Coronary artery (tissue), 2 donors: ENCODE measurements around the gene IPO5.
"Not testable (repeated sequence)": the region's sequence is repeated elsewhere in the genome, so short reads cannot be mapped to it uniquely, and the experiment has no call there.

Source experiments
- DNase-seq: peaks from one replicate; pipeline ENCODE4 v3.0.0-alpha.2; 2017; ENCODE audit warnings: low spot score
- H3K27ac ChIP-seq, 2 donors: fragments of 200-600 bp; sonication (generic); one replicate each; pipeline ENCODE4 v1.5.1; 2016 to 2019
- H3K4me3 ChIP-seq: fragments of 200-600 bp; sonication (generic); 2 replicates; pipeline ENCODE4 v1.5.1; 2016; ENCODE audit warnings: mild to moderate bottlenecking, moderate library complexity
- TF ChIP-seq, protein P1 (sequence below): fragments of 200-600 bp; sonication (generic); IDR thresholded peaks from one replicate; pipeline ENCODE4 v1.5.1; 2019; ENCODE audit warnings: antibody characterized with exemption

IPO5 gene

DNA sequence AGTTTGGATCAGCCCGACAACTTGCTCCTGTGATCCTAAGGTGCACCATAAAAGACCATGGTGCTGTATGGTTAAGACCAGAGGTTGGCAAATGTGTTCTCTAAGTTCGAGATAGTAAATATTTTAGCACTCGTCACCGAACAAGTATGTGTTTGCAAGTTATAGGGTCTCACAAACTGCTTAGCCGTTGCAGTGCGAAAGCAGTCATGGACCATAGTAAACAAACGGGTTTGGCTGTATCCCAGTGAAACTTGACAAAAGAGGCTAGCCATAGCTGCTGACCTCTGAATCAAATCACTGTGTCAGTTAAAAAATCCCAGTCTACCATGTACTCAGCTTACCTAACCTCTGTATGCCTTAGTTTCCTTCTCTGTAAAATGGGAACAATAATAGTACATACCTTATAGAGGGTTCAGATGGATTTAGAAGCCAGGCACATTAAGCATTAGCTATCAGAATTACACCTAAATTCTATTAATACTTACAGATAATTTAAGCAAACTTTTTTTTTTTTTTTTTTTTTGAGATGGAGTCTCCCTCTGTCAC lies 72.1 kb downstream of the IPO5 start:
- DNase-seq: no peak
- TF ChIP-seq, protein P1, sequence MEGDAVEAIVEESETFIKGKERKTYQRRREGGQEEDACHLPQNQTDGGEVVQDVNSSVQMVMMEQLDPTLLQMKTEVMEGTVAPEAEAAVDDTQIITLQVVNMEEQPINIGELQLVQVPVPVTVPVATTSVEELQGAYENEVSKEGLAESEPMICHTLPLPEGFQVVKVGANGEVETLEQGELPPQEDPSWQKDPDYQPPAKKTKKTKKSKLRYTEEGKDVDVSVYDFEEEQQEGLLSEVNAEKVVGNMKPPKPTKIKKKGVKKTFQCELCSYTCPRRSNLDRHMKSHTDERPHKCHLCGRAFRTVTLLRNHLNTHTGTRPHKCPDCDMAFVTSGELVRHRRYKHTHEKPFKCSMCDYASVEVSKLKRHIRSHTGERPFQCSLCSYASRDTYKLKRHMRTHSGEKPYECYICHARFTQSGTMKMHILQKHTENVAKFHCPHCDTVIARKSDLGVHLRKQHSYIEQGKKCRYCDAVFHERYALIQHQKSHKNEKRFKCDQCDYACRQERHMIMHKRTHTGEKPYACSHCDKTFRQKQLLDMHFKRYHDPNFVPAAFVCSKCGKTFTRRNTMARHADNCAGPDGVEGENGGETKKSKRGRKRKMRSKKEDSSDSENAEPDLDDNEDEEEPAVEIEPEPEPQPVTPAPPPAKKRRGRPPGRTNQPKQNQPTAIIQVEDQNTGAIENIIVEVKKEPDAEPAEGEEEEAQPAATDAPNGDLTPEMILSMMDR: no peak
- no peak overlapping the region for H3K4me3 ChIP-seq
- no peak overlapping the region for H3K27ac ChIP-seq

DNA sequence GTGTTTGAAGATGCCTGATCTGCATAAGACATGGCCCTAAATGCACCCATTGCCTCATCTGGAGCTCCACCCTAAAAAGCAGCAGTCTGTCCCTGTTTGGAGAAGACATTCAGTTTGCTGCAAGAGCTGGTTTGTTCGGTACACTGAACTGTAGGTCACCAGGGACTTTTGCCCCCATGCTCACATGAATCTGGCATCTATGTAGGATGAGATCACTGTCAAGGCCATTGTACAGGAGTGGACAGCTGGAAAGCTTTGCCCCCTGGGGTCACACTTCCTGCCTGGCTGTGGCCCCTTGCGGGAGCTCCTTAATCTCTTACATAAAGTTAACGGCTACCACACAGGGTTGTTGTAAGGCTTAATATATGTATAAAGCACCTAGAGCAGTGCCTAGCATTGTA lies 73.0 kb downstream of the IPO5 start:
- Histone ChIP-seq H3K4me3 (no peak overlapping the region), H3K27ac (no peak overlapping the region)
- TF ChIP-seq, protein P1: no peak
- DNase-seq: no peak

DNA sequence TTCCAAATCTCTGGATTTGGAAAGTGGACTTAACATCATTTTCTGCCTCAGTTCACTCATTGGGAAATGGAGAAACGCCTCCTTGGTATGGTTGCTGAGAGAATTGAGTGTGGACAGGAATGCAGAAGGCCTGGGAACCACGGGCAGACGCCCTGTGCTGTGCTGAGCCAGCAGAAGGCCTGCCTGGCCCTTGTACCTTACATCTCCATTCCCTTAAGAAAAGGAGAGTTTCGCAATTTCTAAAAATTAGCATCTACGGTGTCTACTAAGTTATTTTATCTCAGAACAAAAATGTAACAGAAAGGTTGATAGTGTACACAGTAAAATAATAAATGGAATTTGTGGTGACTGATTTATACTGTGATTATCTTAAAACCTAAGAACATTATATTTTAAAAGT lies 78.7 kb downstream of the IPO5 start:
- TF ChIP-seq, protein P1: no peak
- Histone ChIP-seq H3K4me3 (no peak overlapping the region), H3K27ac (no peak overlapping the region)
- no peak for DNase-seq

DNA sequence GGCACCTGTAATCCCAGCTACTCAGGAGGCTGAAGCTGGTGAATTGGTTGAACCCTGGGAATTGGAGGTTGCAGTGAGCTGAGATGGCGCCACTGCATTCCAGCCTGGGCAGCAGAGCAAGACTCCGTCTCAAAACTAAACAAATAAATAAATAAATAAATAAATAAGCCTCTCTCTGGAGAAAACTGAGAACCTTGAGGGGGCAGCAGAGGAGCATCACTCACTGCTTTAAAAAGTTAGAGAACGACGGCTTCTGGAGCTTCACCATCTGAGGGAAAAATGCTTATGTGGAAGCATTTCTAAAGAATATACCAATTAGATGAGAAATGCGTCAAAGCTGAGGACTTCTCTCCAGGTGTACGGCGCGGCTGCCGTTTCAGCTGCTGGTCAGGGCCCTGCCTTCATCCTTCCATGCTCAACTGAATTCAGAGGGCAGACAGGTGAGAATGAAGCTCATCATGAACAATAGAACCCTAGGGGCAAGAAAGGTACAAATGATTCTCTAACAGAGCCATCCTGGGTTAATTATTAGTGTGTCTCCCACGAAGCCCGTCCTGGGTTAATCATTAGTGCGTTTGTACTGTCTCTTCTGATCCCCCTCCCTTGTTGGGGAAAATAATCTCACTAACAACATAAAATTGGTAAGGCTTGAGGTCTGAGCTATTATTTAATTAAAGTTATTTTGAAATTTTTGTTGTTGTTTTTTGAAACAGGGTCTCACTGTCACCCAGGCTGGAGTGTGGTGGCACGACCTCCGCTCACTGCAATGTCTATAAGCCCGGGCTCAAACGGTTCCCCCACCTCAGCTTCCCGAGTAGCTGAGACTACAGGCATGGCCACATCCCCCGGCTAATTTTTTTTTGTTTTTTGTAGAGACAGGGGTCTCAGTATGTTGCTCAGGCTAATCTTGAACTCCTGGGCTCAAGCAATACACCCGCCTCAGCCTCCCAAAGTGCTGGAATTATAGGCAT lies 80.1 kb downstream of the IPO5 start:
- H3K27ac ChIP-seq: no peak overlapping the region
- no peak for DNase-seq
- TF ChIP-seq, protein P1: no peak
- no peak overlapping the region for H3K4me3 ChIP-seq

DNA sequence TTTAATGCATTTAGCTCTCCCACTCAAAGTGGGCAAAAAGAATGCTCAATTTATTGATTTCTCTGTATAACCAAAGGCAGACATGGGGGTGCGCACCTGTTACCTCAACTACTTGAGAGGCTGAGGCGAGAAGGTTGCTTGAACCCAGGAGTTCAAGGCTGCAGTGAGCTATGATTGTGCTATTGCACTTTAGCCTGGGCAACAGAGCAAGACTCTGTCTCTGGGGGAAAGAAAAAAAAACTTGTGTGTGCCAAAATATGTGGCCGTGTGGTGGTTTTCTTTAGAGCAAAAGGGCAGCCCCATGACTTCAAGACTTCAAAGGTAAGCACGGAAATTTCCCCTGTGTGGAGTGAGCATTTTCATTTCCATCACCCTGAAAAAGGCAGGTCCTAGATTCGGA lies 81.9 kb downstream of the IPO5 start:
- DNase-seq: no peak
- no peak overlapping the region for H3K27ac ChIP-seq
- H3K4me3 ChIP-seq: no peak overlapping the region
- TF ChIP-seq, protein P1: no peak

DNA sequence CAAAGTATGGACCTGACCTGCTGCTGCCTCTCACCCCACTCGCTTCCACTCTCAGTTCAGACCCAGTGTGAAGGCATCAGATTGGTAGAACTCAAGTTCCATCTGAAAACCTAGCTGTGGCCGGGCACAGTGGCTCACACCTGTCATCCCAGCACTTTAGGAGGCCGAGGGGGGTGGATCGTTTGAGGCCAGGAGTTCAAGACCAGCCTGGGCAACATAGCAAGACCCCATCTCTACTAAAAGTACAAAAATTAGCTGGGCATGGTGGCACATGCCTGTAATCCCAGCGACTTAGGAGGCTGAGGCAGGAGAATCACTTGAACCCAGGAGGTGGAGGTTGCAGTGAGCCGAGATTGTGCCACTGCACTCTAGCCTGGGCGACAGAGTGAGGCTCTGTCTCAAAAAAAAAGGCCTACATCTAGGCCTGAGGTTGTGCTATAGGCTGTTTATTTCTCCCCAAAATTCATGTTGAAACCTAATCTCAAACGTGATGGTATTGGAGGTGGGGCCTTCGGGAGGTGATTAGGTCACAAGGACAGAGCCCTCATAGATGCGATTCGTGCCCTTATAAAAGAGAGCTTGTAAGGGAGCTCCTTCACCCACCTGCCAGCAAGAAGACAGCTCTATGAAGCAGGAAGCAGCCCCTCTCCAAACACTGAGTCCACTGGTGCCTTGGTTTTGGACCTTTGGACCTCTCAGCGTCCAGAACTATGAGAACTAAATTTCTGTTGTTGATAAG lies 83.3 kb downstream of the IPO5 start:
- not testable (repeated sequence) for DNase-seq, H3K27ac ChIP-seq, H3K4me3 ChIP-seq

DNA sequence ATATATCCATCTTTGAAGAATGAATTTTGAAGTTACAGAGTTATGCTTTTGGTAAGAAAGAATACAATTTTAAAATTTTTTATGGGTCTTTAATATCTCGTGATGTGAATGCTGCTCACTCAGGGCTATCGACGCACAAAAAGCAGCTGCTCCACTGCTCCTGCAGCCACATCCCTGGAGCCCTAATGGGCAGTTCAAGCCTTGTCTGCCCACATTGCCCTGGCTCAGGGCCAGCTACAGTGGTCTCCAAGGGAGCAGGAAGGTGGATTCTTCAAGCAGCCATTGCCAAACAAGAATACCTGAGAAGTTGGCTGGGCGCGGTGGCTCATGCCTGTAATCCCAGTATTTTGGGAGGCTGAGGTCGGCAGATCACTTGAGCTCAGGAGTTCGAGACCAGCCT lies 85.8 kb downstream of the IPO5 start:
- TF ChIP-seq, protein P1: no peak
- DNase-seq: no peak
- no peak overlapping the region for H3K27ac ChIP-seq

More for the DNA sequence above, 85.8 kb downstream of the IPO5 start:
- no peak overlapping the region for H3K4me3 ChIP-seq
